Esophagus squamous epithelium (tissue), 4 donors: ENCODE results near the gene RP9.

Source experiments
- POLR2A ChIP-seq, 4 donors: fragments of 450-650 bp; IDR thresholded peaks; one replicate each; pipeline ENCODE4 v1.6.1; 2017; ENCODE audit warnings: antibody characterized with exemption in 4 of 4, mild to moderate bottlenecking in 4 of 4, moderate library complexity in 3 of 4
- TF ChIP-seq, protein P1 (sequence below), 6 experiments: fragments of 450-650 bp in 4 of 6; fragments of 200-600 bp in 2 of 6; sonication (generic) in 2 of 6; IDR thresholded peaks; one replicate each; pipeline ENCODE4 v1.5.1; 2016 to 2019; ENCODE audit warnings: antibody characterized with exemption in 6 of 6, mild to moderate bottlenecking in 4 of 6, moderate library complexity in 4 of 6

- TF ChIP-seq, protein P1, sequence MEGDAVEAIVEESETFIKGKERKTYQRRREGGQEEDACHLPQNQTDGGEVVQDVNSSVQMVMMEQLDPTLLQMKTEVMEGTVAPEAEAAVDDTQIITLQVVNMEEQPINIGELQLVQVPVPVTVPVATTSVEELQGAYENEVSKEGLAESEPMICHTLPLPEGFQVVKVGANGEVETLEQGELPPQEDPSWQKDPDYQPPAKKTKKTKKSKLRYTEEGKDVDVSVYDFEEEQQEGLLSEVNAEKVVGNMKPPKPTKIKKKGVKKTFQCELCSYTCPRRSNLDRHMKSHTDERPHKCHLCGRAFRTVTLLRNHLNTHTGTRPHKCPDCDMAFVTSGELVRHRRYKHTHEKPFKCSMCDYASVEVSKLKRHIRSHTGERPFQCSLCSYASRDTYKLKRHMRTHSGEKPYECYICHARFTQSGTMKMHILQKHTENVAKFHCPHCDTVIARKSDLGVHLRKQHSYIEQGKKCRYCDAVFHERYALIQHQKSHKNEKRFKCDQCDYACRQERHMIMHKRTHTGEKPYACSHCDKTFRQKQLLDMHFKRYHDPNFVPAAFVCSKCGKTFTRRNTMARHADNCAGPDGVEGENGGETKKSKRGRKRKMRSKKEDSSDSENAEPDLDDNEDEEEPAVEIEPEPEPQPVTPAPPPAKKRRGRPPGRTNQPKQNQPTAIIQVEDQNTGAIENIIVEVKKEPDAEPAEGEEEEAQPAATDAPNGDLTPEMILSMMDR (IDR thresholded peaks at IDR 0.05): no peak
- no peak for TF ChIP-seq POLR2A (IDR thresholded peaks at IDR 0.05)
Measured at GRCh38 chr7:33087858-33088257, 21.3 kb downstream of the RP9 start.
